SHP77 (cell line): Measurements from ENCODE around the gene STPG2.
A peak's percentile ranks its signal among the peaks of the same experiment; 100 is the strongest.

ENCODE experiments used
- DNase-seq, 2 experiments: peaks; one replicate each; lab custom pipeline; 2025; lab: John Stamatoyannopoulos, UW

The STPG2 gene

GRCh38 chr4:98093662-98094061, 49.6 kb downstream of the STPG2 start:
- no peak for DNase-seq

- no peak for DNase-seq
Observed at GRCh38 chr4:98092833-98093439, 50.3 kb downstream of the STPG2 start.

DNA sequence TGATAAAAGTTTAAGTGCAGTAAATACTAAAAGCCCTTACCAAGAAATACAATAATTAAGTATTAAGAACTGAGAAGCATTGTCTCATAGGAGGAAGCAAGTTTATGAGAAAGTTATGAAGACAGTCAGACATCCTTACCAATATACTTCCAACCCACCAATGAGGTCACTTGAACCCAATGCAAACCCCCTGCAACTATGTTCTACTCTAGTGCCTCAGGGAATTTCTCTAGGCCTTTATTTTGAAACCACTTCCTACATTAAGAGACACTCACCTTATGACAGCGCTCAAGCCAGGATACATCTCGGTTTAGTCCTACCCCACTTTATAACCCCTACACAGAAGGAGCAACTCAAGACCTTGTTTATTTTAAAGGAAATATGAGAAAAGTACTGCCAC, 61.3 kb downstream of the STPG2 start:
- DNase-seq: no peak

DNA sequence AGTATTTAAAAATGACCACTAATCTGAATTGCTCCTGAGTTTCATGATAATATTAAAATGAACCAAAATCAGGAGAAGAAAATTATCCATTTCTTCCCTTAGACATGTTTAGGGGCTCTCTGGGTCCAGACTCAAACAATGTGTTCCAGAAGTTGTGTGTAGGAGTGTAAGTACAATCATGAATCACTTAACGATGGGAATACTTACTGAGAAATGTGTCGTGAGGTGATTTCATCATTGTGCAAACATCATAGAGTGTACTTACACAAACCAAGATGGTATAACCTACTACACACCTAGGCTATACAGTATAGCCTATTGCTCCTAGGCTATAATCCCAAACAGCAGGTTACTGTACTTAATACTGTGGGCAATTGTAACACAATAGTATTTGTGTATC, 74.8 kb downstream of the STPG2 start:
- DNase-seq: no peak

DNA sequence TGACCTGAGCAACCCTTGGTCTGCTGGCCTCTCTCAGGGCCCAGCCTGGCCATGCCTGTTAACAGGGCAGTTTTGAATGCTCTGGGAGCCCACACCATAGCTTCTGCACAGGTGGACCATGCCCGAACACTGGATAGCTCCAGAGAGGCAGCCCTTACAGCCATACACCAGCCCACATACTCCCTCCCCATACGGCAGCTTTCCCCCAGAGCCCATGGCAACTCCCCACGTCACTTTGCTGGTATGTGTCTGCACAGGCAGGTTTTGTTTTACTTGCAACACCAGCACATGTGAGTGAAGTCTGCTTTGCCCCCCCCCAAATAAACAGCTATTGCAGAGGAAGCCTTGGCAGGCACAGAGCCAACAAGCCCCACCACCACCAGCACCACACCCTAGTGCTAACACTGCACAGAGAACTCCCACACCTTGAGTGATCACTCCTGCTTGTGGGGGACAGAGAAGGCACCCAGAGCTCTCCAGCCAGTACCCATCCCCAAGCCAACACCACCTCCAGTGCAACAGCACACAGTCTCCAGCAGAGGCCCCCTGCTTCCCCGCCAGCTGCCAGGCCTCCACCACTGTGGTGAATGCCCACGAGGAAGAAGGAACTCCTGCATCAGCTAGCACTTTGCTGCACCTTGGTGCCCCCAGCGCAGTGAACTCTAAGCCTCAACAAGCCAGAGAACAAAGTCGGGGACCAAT, 87.3 kb downstream of the STPG2 start:
- DNase-seq: no peak

GRCh38 chr4:98046665-98047064, 96.6 kb downstream of the STPG2 start:
- DNase-seq: no peak

DNA sequence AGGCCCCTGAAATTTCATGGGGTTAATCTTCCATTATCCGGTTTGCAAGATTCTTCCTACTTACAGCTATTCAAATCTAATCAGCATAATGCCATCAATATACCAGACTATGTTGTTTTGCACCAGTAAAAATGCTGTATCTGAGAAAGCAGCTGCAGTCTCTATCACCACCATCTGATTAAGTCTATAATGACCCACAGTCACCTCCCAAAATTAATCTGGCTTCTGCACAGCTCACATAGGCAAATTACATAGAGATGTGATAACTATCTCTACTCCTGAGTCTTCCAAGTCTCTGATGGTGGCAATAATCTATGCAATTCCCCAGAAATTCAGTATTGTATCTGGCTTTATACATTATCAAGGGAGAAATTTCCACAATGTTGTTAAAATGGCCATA, 113.2 kb downstream of the STPG2 start:
- no peak for DNase-seq

- peak in 1 of 2 experiments; percentile 1 for DNase-seq
Observed at GRCh38 chr4:98027827-98028226, 115.4 kb downstream of the STPG2 start.

DNA sequence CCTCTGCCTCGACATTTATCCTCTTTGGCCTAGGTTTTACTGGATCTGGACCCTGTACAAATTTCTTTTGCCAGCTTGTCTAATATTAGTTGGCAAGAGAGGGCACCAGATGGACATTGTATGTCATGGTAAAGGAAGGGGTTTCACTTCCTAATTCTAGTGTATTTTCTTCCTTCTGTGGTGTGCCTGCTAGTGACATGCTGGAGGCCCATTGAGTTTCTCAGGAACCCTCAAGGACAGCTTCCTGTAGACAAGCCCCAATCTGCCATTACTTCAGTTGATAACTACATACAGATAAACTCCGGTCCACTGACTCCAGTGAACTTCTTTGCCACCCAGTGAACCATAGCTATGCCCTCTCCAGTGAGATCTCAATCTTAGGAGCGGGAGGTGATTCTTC, 116.9 kb downstream of the STPG2 start:
- DNase-seq: no peak

GRCh38 chr4:98006814-98007412, 136.4 kb downstream of the STPG2 start:
- DNase-seq: no peak

GRCh38 chr4:98006060-98006459, 137.2 kb downstream of the STPG2 start:
- DNase-seq: no peak

GRCh38 chr4:98000940-98001339, 142.3 kb downstream of the STPG2 start:
- DNase-seq: no peak

DNA sequence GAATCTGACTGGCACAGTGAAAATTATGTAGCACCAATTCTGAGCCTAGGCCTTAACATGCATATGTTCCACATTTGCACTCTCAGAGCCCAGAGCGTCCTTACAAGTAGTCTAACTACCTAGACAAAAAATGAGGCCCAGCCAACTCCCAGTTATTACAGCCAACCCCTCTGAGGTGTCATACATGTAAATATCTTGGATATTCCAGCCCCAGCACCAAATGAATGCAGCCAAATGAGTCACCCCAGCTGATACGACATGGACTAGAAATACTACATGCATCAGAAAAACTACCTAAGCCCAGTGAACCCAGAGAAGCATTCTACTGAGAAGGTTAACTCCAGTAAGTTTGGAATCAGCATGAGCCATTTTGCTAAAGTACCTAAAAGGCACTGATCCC, 145.1 kb downstream of the STPG2 start:
- no peak for DNase-seq

DNA sequence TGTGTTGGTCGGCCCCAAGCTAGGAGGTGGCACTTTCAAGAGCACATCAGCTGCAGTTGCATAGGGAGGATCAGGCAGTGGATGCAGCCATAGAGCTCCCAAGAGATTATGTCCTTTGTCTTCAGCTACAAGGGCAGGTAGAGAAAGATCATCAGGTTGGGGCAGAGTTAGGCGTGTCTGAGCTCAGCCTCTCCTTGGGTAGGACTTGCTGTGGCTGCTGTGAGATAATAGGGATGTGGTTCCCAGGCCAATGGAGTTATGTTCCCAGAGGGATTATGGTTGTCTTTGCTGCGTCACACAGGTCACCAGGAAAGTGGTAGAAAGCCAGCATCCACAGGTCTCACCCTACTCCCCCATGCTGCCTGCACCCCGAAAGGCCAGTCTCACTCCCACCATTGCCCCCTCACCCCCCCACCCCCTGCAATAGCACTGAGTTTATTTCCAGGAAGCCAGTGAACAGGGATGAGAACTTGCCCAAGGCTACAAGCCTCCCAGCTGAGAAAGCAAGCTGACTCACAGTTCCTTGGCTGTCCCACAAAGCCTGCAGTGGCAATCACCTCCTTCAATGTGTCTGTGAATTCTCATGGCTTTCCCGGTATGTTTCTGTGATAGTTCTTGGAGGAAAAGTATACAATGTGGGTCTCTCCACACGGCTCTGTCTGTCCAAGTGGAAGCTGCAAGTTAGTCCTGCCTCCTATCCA, 148.4 kb downstream of the STPG2 start:
- DNase-seq: no peak

DNA sequence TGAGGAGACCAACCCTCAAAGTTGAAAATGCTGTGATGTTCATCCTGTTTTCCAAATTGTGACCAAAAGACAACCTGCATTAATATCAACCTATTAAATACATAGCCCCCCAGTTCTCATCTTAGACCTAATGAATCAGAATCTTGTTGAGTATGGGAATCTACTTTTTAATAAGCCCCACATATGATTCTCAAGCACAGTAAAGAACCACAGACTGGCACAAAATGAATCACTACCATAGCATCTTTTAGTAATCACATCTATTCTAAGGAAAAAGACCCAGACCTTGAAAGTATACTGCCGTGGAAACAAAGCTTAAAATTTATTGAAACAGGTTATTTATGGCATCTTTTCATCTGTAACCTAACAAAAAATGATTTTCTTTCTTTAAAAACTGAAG, 152.9 kb downstream of the STPG2 start:
- DNase-seq: no peak

- DNase-seq: peak in 1 of 2 experiments; percentile 13
Observed at GRCh38 chr4:97987019-97987648, 156.1 kb downstream of the STPG2 start.

DNA sequence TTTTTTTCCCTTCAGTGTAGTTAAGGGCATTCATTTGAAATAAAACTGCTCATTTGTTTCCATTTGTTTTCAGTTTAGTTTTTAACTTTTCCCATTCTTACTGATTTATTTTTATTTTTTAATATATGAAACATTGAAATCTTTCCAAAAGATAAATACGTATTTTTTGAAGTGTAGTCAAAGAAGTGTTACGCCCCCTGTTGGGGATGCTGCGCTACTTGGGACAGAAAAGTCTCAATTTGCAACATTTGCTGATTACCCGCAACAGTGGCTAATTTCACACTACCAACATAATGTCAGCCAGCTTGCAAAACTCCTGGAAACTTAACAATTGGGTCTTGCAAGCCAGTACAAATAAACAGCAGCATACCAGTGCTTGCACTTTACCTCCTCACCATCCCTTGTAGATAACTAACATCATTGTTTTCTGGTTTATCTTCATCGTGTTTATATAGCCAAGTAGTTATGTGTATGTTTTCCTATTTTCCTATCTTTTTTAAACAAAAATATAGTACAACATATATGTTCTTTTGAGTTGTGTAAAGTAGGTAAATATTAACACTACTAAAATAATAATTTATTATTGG, 158.6 kb downstream of the STPG2 start:
- DNase-seq: no peak

GRCh38 chr4:97978791-97979488, 164.3 kb downstream of the STPG2 start:
- no peak for DNase-seq

DNA sequence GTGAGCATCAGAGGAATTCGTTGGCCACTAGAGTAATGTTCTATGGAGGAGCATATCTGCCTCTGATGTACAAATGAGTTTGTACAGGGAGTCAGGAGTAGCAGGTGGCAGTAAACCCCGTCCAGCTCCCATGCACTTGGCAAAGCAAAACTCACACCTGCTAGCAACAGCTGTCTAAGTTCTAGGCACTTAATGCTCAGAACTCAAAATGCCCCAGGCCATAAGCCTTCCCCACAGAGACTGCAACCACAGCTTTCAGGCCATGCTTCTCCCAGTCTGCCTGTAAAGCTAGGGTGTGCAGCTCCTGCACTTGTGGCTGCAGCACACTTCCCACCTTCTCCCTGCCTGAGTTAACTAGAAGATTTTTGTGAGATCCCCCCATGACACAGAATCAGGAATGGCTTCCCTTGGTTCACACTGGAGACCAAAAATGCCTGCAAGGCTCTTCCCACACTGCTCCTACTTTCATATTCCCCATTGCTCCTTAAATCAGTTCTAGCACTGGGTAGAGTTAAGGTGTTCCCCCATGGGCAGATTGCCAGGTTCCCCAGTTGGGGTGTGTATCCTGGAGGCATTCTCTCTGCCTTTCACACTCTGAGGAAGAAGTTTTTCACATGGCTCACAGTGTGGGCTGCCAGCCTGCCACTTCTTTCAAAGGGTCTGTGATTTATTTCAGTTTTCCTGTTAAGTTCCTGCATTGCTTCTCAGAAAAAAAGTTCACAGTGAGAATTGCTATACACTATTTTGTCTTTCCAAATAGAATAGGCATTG, 189.9 kb downstream of the STPG2 start:
- DNase-seq: no peak

GRCh38 chr4:97952763-97953162, 190.5 kb downstream of the STPG2 start:
- no peak for DNase-seq

GRCh38 chr4:97950836-97951235, 192.4 kb downstream of the STPG2 start:
- DNase-seq: no peak
